OCI-LY1 (cell line): ENCODE data around the gene PWP1.

Source experiments
- H2AFZ ChIP-seq: fragments of 200-600 bp; sonication (generic), shearing (Covaris generic); 2 replicates; pipeline ENCODE4 v1.6.0; 2014; ENCODE audit warnings: antibody characterized with exemption, mild to moderate bottlenecking, low read length
- H3F3A ChIP-seq: fragments of 200-600 bp; sonication (generic), shearing (Covaris generic); 2 replicates; pipeline ENCODE4 v1.6.0; 2014; ENCODE audit warnings: mild to moderate bottlenecking, antibody characterized with exemption, low read length, moderate library complexity; ENCODE audit not compliant: insufficient read depth
- H3K27ac ChIP-seq: fragments of 200-600 bp; sonication (generic); 2 replicates; pipeline ENCODE4 v1.5.1; 2014; ENCODE audit warnings: low read length, mixed run types, mild to moderate bottlenecking, low read depth; ENCODE audit not compliant: poor library complexity, severe bottlenecking
- H3K27me3 ChIP-seq: fragments of 200-600 bp; sonication (generic); 2 replicates; pipeline ENCODE4 v1.6.0; 2014; ENCODE audit warnings: antibody characterized with exemption, mild to moderate bottlenecking, low read length, moderate library complexity; ENCODE audit not compliant: insufficient read depth
- H3K36me3 ChIP-seq: fragments of 200-600 bp; sonication (generic); 2 replicates; pipeline ENCODE4 v1.6.1; 2014; ENCODE audit warnings: mild to moderate bottlenecking, antibody characterized with exemption, low read length, moderate library complexity, mixed read lengths; ENCODE audit not compliant: insufficient read depth
- H3K4me1 ChIP-seq: fragments of 200-600 bp; sonication (generic); 2 replicates; pipeline ENCODE4 v1.5.1; 2014; ENCODE audit warnings: mild to moderate bottlenecking, low read length, moderate library complexity; ENCODE audit not compliant: insufficient read depth, severe bottlenecking
- H3K4me2 ChIP-seq: fragments of 200-600 bp; sonication (generic), shearing (Covaris generic); 2 replicates; pipeline ENCODE4 v1.6.1; 2014; ENCODE audit warnings: low read length
- H3K4me3 ChIP-seq: fragments of 200-600 bp; sonication (generic); 2 replicates; pipeline ENCODE4 v1.5.1; 2014; ENCODE audit warnings: low read length, low read depth, mild to moderate bottlenecking, mixed read lengths; ENCODE audit not compliant: poor library complexity, severe bottlenecking
- H3K79me2 ChIP-seq: fragments of 200-600 bp; shearing (Covaris generic); 2 replicates; pipeline ENCODE4 v1.6.1; 2016; ENCODE audit warnings: mixed run types, low read length, mixed read lengths; ENCODE audit not compliant: insufficient read depth
- H3K9ac ChIP-seq: fragments of 200-600 bp; sonication (generic), shearing (Covaris generic); 2 replicates; pipeline ENCODE4 v1.6.1; 2014; ENCODE audit warnings: mild to moderate bottlenecking, low read length, mixed read lengths
- H3K9me2 ChIP-seq: fragments of 200-600 bp; sonication (generic), shearing (Covaris generic); 2 replicates; pipeline ENCODE4 v1.6.1; 2014; ENCODE audit warnings: low read depth, mild to moderate bottlenecking, low read length, mixed read lengths
- H3K9me3 ChIP-seq: fragments of 200-600 bp; shearing (Covaris generic); 2 replicates; pipeline ENCODE4 v1.6.1; 2014; ENCODE audit warnings: low read length, mixed read lengths
- H4K20me1 ChIP-seq: fragments of 200-600 bp; sonication (generic), shearing (Covaris generic); 2 replicates; pipeline ENCODE4 v1.6.0; 2016; ENCODE audit warnings: mild to moderate bottlenecking, low read length; ENCODE audit not compliant: insufficient read depth
- EZH2 ChIP-seq: fragments of 200-600 bp; sonication (generic), shearing (Covaris generic); IDR thresholded peaks from 2 replicates; pipeline ENCODE4 v1.8.0; 2017; ENCODE audit warnings: borderline replicate concordance, mixed run types, mild to moderate bottlenecking, antibody characterized with exemption, low read length, moderate library complexity, mixed read lengths
- TF ChIP-seq, protein P1 (sequence below): fragments of 200-600 bp; sonication (generic), shearing (Covaris generic); IDR thresholded peaks from 2 replicates; pipeline ENCODE4 v1.5.1; 2017; ENCODE audit warnings: mild to moderate bottlenecking, antibody characterized with exemption, low read length, moderate library complexity, mixed read lengths

PWP1 gene

GRCh38 chr12:107749083-107749482, 63.5 kb downstream of the PWP1 start:
- Histone ChIP-seq H3K27me3 (no peaks in the 10 kb centered on the region), H3K79me2 (no peaks in the 10 kb centered on the region), H3K36me3 (peaks cover 43% of the 10 kb centered on the region), H4K20me1 (no peaks in the 10 kb centered on the region), H3K9ac (no peak overlapping the region), H2AFZ (no peak overlapping the region), H3K9me3 (no peaks in the 10 kb centered on the region), H3K9me2 (no peaks in the 10 kb centered on the region), H3K27ac (no peak overlapping the region), H3F3A (no peaks in the 10 kb centered on the region), H3K4me1 (no peaks in the 10 kb centered on the region), H3K4me2 (no peak overlapping the region), H3K4me3 (no peak overlapping the region)
- no peak for TF ChIP-seq EZH2
- TF ChIP-seq, protein P1, sequence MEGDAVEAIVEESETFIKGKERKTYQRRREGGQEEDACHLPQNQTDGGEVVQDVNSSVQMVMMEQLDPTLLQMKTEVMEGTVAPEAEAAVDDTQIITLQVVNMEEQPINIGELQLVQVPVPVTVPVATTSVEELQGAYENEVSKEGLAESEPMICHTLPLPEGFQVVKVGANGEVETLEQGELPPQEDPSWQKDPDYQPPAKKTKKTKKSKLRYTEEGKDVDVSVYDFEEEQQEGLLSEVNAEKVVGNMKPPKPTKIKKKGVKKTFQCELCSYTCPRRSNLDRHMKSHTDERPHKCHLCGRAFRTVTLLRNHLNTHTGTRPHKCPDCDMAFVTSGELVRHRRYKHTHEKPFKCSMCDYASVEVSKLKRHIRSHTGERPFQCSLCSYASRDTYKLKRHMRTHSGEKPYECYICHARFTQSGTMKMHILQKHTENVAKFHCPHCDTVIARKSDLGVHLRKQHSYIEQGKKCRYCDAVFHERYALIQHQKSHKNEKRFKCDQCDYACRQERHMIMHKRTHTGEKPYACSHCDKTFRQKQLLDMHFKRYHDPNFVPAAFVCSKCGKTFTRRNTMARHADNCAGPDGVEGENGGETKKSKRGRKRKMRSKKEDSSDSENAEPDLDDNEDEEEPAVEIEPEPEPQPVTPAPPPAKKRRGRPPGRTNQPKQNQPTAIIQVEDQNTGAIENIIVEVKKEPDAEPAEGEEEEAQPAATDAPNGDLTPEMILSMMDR: no peak

GRCh38 chr12:107759410-107759809, 73.8 kb downstream of the PWP1 start:
- Histone ChIP-seq H4K20me1 (no peaks in the 10 kb centered on the region), H3K27ac (peak overlapping the region; percentile 43), H3K4me3 (peak overlapping the region; percentile 91), H3K9ac (peak overlapping the region; percentile 90), H3K79me2 (peaks cover 23% of the 10 kb centered on the region), H3K9me3 (no peaks in the 10 kb centered on the region), H3K36me3 (peaks cover 21% of the 10 kb centered on the region), H3K9me2 (no peaks in the 10 kb centered on the region), H2AFZ (no peak overlapping the region), H3F3A (no peaks in the 10 kb centered on the region), H3K4me2 (peak overlapping the region; percentile 97), H3K4me1 (peaks cover 22% of the 10 kb centered on the region), H3K27me3 (no peaks in the 10 kb centered on the region)
- no peak for TF ChIP-seq EZH2
- TF ChIP-seq, protein P1: no peak

- Histone ChIP-seq H3K27ac (peak overlapping the region; percentile 43), H4K20me1 (no peaks in the 10 kb centered on the region), H3K79me2 (peaks cover 23% of the 10 kb centered on the region), H3K4me3 (peak overlapping the region; percentile 91), H3K9me2 (no peaks in the 10 kb centered on the region), H3K36me3 (peaks cover 15% of the 10 kb centered on the region; the same call in 1 of the 2 replicates), H3K27me3 (no peaks in the 10 kb centered on the region), H3F3A (no peaks in the 10 kb centered on the region), H3K9me3 (no peaks in the 10 kb centered on the region), H2AFZ (no peak overlapping the region), H3K9ac (peak overlapping the region; percentile 90), H3K4me1 (peaks cover 22% of the 10 kb centered on the region), H3K4me2 (peak overlapping the region; percentile 97)
- no peak for TF ChIP-seq EZH2
- TF ChIP-seq, protein P1: no peak
These were observed 74.7 kb downstream of the PWP1 start for GRCh38 chr12:107760207-107760808.
